GM23338 (cell line): ENCODE data around the gene IMPG2. TPM values are rescaled to one million over a fixed set of nuclear protein-coding genes. Genes with fewer than 3 reads are reported as not detected.

Experiments
- ATAC-seq: fragments of 200-7000 bp; cut with Tn5 transposase; 3 replicates; pipeline ENCODE4 v1.9.1; 2020
- DNase-seq: peaks from one replicate; pipeline ENCODE4 v3.0.0-alpha.2; 2015; ENCODE audit warnings: low spot score
- H2AFZ ChIP-seq: fragments of 200-600 bp; sonication (generic); 2 replicates; pipeline ENCODE4 v1.8.0; 2016; ENCODE audit warnings: antibody characterized with exemption, mild to moderate bottlenecking, moderate library complexity
- H3F3A ChIP-seq: fragments of 200-600 bp; sonication (generic); replicated peaks from 2 replicates; pipeline ENCODE4 v1.8.0; 2017; ENCODE audit warnings: antibody characterized with exemption, mixed run types, low read depth
- H3K27ac ChIP-seq: fragments of 200-600 bp; sonication (generic); 2 replicates; pipeline ENCODE4 v1.6.1; 2016; ENCODE audit warnings: low read depth
- H3K27me3 ChIP-seq: fragments of 200-600 bp; sonication (generic); 2 replicates; pipeline ENCODE4 v1.8.0; 2016; ENCODE audit warnings: mild to moderate bottlenecking, mixed run types, moderate library complexity; ENCODE audit not compliant: insufficient read depth
- H3K36me3 ChIP-seq: fragments of 200-600 bp; sonication (generic); 2 replicates; pipeline ENCODE4 v1.8.0; 2016; ENCODE audit warnings: mild to moderate bottlenecking; ENCODE audit not compliant: insufficient read depth
- H3K4me1 ChIP-seq: fragments of 200-600 bp; sonication (generic); 2 replicates; pipeline ENCODE4 v1.8.0; 2016; ENCODE audit warnings: mild to moderate bottlenecking, moderate library complexity; ENCODE audit not compliant: insufficient read depth
- H3K4me2 ChIP-seq: fragments of 200-600 bp; sonication (generic); 2 replicates; pipeline ENCODE4 v1.7.1; 2017; ENCODE audit warnings: mixed run types
- H3K4me3 ChIP-seq: fragments of 200-600 bp; sonication (generic); 2 replicates; pipeline ENCODE4 v1.6.1; 2016; ENCODE audit warnings: mixed run types
- H3K79me2 ChIP-seq: fragments of 200-600 bp; sonication (generic); replicated peaks from 2 replicates; pipeline ENCODE4 v1.8.0; 2017; ENCODE audit warnings: mild to moderate bottlenecking; ENCODE audit not compliant: insufficient read depth
- H3K9me2 ChIP-seq: fragments of 200-600 bp; sonication (generic); 2 replicates; pipeline ENCODE4 v1.8.0; 2017; ENCODE audit not compliant: insufficient read depth
- H4K20me1 ChIP-seq: fragments of 200-600 bp; sonication (generic); replicated peaks from 2 replicates; pipeline ENCODE4 v1.8.0; 2017; ENCODE audit warnings: mild to moderate bottlenecking; ENCODE audit not compliant: insufficient read depth
- H3K27ac Mint-ChIP-seq: 2 replicates; pipeline ENCODE4 v1.8.0; 2020; ENCODE audit warnings: inconsistent platforms, mild to moderate bottlenecking, moderate library complexity, mixed read lengths
- H3K27me3 Mint-ChIP-seq: 3 replicates; pipeline ENCODE4 v1.8.0; 2022; ENCODE audit warnings: low read depth, mild to moderate bottlenecking, moderate library complexity, mixed read lengths, inconsistent platforms; ENCODE audit not compliant: insufficient read depth, poor library complexity
- H3K36me3 Mint-ChIP-seq: 3 replicates; pipeline ENCODE4 v1.8.0; 2021; ENCODE audit warnings: low read depth, mild to moderate bottlenecking, inconsistent platforms, moderate library complexity, mixed read lengths
- H3K4me1 Mint-ChIP-seq: 3 replicates; pipeline ENCODE4 v1.8.0; 2020; ENCODE audit warnings: mild to moderate bottlenecking, inconsistent platforms, mixed read lengths
- H3K4me3 Mint-ChIP-seq: 3 replicates; pipeline ENCODE4 v1.8.0; 2021; ENCODE audit warnings: moderate library complexity, mild to moderate bottlenecking, inconsistent platforms, mixed read lengths
- H3K9me3 Mint-ChIP-seq: 3 replicates; pipeline ENCODE4 v1.8.0; 2020; ENCODE audit warnings: moderate library complexity, mild to moderate bottlenecking, inconsistent platforms, mixed read lengths
- CREB1 ChIP-seq: fragments of 250-450 bp; sonication (Bioruptor Pico); IDR thresholded peaks from 2 replicates; pipeline ENCODE4 v1.5.0; 2020; ENCODE audit warnings: low read depth, mild to moderate bottlenecking, moderate library complexity
- CTCF ChIP-seq, 2 experiments: fragments of 200-600 bp in 1 of 2; sonication (generic) in 1 of 2; conservative IDR thresholded peaks; 2 replicates each; pipeline versions ENCODE4 v1.5.1 to v1.6.1; 2016 to 2017; ENCODE audit warnings: antibody characterized with exemption in 2 of 2, low read depth in 2 of 2, mild to moderate bottlenecking in 2 of 2, moderate library complexity in 1 of 2
- ETS1 ChIP-seq: IDR thresholded peaks from 2 replicates; pipeline ENCODE4 v1.6.1; 2016; ENCODE audit warnings: antibody characterized with exemption
- EZH2 ChIP-seq: fragments of 200-600 bp; sonication (generic); IDR thresholded peaks from one replicate; pipeline ENCODE4 v1.8.0; 2017; ENCODE audit warnings: antibody characterized with exemption, mild to moderate bottlenecking, low read depth; ENCODE audit not compliant: unreplicated experiment
- EZH2phosphoT487 ChIP-seq: fragments of 200-600 bp; sonication (generic); IDR thresholded peaks from one replicate; pipeline ENCODE4 v1.8.1; 2018; ENCODE audit warnings: antibody characterized with exemption; ENCODE audit not compliant: unreplicated experiment
- JUNB ChIP-seq: IDR thresholded peaks from one replicate; pipeline ENCODE4 v1.6.1; 2016; ENCODE audit warnings: antibody characterized with exemption; ENCODE audit not compliant: unreplicated experiment
- NANOG ChIP-seq: IDR thresholded peaks from 2 replicates; pipeline ENCODE4 v1.6.1; 2016; ENCODE audit warnings: antibody characterized with exemption, borderline replicate concordance
- REST ChIP-seq: IDR thresholded peaks from one replicate; pipeline ENCODE4 v1.6.1; 2018; ENCODE audit warnings: antibody characterized with exemption; ENCODE audit not compliant: unreplicated experiment
- ZNF114 ChIP-seq: fragments of 250-450 bp; sonication (Bioruptor Pico); IDR thresholded peaks from 2 replicates; pipeline ENCODE4 v1.5.0; 2020; ENCODE audit warnings: mild to moderate bottlenecking, moderate library complexity
- ZNF331 ChIP-seq: fragments of 250-450 bp; sonication (Bioruptor Pico); IDR thresholded peaks from 2 replicates; pipeline ENCODE4 v1.5.0; 2020; ENCODE audit warnings: low read depth, mild to moderate bottlenecking, moderate library complexity
- ZNF462 ChIP-seq: fragments of 250-450 bp; sonication (Bioruptor Pico); IDR thresholded peaks from 2 replicates; pipeline ENCODE4 v1.5.0; 2020; ENCODE audit warnings: mild to moderate bottlenecking, moderate library complexity
- polyA plus RNA-seq: library from polyadenylated mRNA; unstranded; fragments of >200 nt; fragmentation: Nextera tagmentation; extraction: Ambion mirVana; gene quantifications from 2 replicates; pipeline ENCODE4 v1.2.1, GENCODE V29; 2016
- total RNA-seq: library from RNA; depleted of rRNA; stranded (reverse); fragments of >200 nt; shearing (Covaris generic); gene quantifications from 2 replicates; pipeline ENCODE4 v1.2.3, GENCODE V29; 2014

The IMPG2 gene
- total and polyA plus RNA-seq, 2 experiments from 2014 or later: not detected

GRCh38 chr3:101259485-101260341 is 60.7 kb downstream of the IMPG2 start (continued):
- TF ChIP-seq ZNF462 (CRISPR knock-in tag) (no peak), JUNB (no peak)

- H3K36me3 Mint-ChIP-seq: no peaks in the 10 kb centered on the region
- H3K79me2 ChIP-seq: no peaks in the 10 kb centered on the region
- no peaks in the 10 kb centered on the region for H3K9me2 ChIP-seq
- H3K27ac Mint-ChIP-seq: no peak overlapping the region
- H2AFZ ChIP-seq: no peak overlapping the region
- peaks cover 18% of the 10 kb centered on the region for H3K4me1 ChIP-seq
- no peaks in the 10 kb centered on the region for H3K27me3 Mint-ChIP-seq
- no peak for ATAC-seq
- no peaks in the 10 kb centered on the region for H3K9me3 Mint-ChIP-seq
- peaks cover 20% of the 10 kb centered on the region; the same call in 2 of the 3 replicates for H3K4me1 Mint-ChIP-seq
- no peak overlapping the region for H3K4me3 ChIP-seq
- no peaks in the 10 kb centered on the region for H3K36me3 ChIP-seq
- no peak overlapping the region for H3K27ac ChIP-seq
- no peaks in the 10 kb centered on the region for H3K27me3 ChIP-seq
- H4K20me1 ChIP-seq: no peaks in the 10 kb centered on the region
- H3K4me3 Mint-ChIP-seq: no peak overlapping the region
- DNase-seq: no peak
- H3F3A ChIP-seq: no peaks in the 10 kb centered on the region
- H3K4me2 ChIP-seq: no peak overlapping the region
- TF ChIP-seq ZNF114 (CRISPR knock-in tag): no peak
- TF ChIP-seq REST: no peak
- TF ChIP-seq ZNF331 (CRISPR knock-in tag): no peak
- no peak for TF ChIP-seq JUNB
- no peak for TF ChIP-seq EZH2
- TF ChIP-seq NANOG: no peak
- no peak for TF ChIP-seq EZH2phosphoT487
- no peak for TF ChIP-seq CTCF (conservative IDR thresholded peaks at IDR 0.05; ENCODE audit: low read depth in 2 of 2)
- no peak for TF ChIP-seq ETS1
- no peak for TF ChIP-seq CREB1 (CRISPR knock-in tag)
Observed at GRCh38 chr3:101256511-101256910, 63.9 kb downstream of the IMPG2 start.
